HG03103 (cell line): Measurements from ENCODE around the gene CACNA1D.

Experiments used
- ATAC-seq: cut with Tn5 transposase; IDR thresholded peaks from one replicate; pipeline ENCODE4 v1.9.1; 2021; ENCODE audit warnings: low read depth; ENCODE audit not compliant: unreplicated experiment

CACNA1D gene

GRCh38 chr3:53675022-53675697 is 180.7 kb downstream of the CACNA1D start:
- ATAC-seq, result no peak

- no peak for ATAC-seq
Measured at GRCh38 chr3:53675942-53676341, 181.5 kb downstream of the CACNA1D start.

- ATAC-seq, result no peak
Measured at GRCh38 chr3:53677413-53677812, 183.0 kb downstream of the CACNA1D start.

- ATAC-seq, result no peak
Measured at GRCh38 chr3:53680028-53680427, 185.6 kb downstream of the CACNA1D start.

GRCh38 chr3:53682807-53683206 is 188.4 kb downstream of the CACNA1D start:
- ATAC-seq, result no peak

GRCh38 chr3:53688066-53688465 is 193.7 kb downstream of the CACNA1D start:
- no peak for ATAC-seq

GRCh38 chr3:53688989-53689388 is 194.6 kb downstream of the CACNA1D start:
- ATAC-seq, result no peak

GRCh38 chr3:53689681-53690080 is 195.3 kb downstream of the CACNA1D start:
- no peak for ATAC-seq

- ATAC-seq, result no peak
Measured at GRCh38 chr3:53690521-53690920, 196.1 kb downstream of the CACNA1D start.

- no peak for ATAC-seq
Measured at GRCh38 chr3:53691349-53691748, 196.9 kb downstream of the CACNA1D start.

GRCh38 chr3:53691885-53692284 is 197.5 kb downstream of the CACNA1D start:
- no peak for ATAC-seq

GRCh38 chr3:53693451-53693850 is 199.0 kb downstream of the CACNA1D start:
- no peak for ATAC-seq

- no peak for ATAC-seq
Measured at GRCh38 chr3:53694046-53694445, 199.6 kb downstream of the CACNA1D start.

GRCh38 chr3:53694666-53695323 is 200.4 kb downstream of the CACNA1D start:
- no peak for ATAC-seq

GRCh38 chr3:53695324-53695690 is 200.9 kb downstream of the CACNA1D start:
- no peak for ATAC-seq

GRCh38 chr3:53696401-53697172 is 202.2 kb downstream of the CACNA1D start:
- ATAC-seq, result no peak

- ATAC-seq, result no peak
Measured at GRCh38 chr3:53700441-53700840, 206.0 kb downstream of the CACNA1D start.

GRCh38 chr3:53702776-53703530 is 208.5 kb downstream of the CACNA1D start:
- ATAC-seq, result no peak

GRCh38 chr3:53703630-53704362 is 209.4 kb downstream of the CACNA1D start:
- no peak for ATAC-seq

- ATAC-seq, result no peak
Measured at GRCh38 chr3:53704363-53704725, 209.9 kb downstream of the CACNA1D start.
